GM21360 (cell line): Measurements from ENCODE around the gene TMEM200C.
"Not testable (repeated sequence)": the region's sequence is repeated elsewhere in the genome, so short reads cannot be mapped to it uniquely, and the experiment has no call there.

Experiments used
- ATAC-seq: cut with Tn5 transposase; IDR thresholded peaks from one replicate; pipeline ENCODE4 v1.9.1; 2021; ENCODE audit warnings: mild to moderate bottlenecking, moderate library complexity; ENCODE audit not compliant: unreplicated experiment

TMEM200C gene

DNA sequence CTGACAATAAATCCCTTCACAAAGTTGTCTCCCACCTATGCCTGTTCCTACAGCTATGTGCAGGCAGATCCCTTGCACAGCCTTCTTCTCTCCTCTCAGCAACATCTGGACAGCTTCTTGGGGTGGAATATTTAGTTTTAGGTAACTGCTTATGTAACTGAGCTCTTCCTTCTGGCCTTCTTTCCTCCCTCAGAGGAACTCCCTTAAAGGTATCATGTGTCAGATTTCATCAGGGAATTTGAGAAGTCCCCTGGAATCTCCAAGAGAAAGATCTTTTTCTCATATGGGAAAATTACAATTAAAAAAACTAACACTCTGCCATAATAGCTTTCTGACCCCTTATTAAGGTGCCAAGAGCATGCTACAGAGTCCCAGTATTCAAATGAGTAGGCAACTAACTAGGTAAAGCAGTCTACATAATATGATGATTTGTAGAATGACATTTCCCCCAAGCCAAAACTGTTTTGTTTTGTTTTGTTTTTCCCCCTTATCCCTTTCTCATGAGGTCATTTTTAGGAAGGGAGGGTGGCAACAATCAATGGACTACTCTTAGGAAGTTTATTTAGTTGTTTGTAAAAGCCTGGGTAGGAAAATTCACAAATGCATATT lies 2.4 kb downstream of the TMEM200C start:
- no peak for ATAC-seq

DNA sequence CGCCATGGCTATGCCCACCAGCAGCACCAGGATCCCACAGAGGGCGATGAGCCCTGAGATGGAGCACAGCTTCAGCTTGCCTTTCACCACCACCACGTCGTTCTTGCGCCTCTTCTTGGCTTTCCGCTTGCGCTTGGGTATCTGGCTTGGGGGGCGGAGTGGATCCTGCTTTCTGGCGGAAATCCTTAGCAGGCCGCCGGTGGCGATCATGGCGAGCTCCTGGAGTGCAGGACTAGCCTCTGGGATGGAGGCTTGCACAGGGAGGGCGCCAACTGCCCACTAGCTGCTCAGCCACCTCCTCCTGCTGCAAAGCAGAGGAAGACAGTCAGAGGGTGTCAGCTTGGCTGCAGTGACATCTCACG lies 3.5 kb downstream of the TMEM200C start:
- ATAC-seq, result no peak

GRCh38 chr18:5891184-5891853 lies 4.0 kb downstream of the TMEM200C start:
- ATAC-seq, result no peak

GRCh38 chr18:5890331-5891183 lies 4.8 kb downstream of the TMEM200C start:
- ATAC-seq, result peak; percentile 83

- no peak for ATAC-seq
These were observed 10.0 kb downstream of the TMEM200C start for GRCh38 chr18:5885361-5885760.

DNA sequence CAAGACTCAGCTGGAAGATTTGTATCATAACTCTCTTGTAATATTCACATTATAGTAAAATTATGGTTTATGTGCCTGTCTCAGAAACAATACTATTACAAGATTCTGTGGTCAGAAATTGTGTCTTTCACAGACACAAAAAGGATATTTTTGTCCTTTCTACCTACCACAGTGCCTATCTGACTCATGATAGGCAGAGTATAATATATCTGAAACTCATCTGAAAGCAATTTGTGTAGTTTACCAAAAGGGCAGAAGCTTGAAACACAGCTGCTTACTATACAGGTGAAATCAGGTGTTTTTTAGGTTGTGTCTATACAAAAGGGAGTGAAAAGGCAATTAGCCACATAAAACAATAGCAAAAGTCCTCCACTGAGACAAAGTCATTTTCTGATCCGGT lies 10.9 kb downstream of the TMEM200C start:
- no peak for ATAC-seq

DNA sequence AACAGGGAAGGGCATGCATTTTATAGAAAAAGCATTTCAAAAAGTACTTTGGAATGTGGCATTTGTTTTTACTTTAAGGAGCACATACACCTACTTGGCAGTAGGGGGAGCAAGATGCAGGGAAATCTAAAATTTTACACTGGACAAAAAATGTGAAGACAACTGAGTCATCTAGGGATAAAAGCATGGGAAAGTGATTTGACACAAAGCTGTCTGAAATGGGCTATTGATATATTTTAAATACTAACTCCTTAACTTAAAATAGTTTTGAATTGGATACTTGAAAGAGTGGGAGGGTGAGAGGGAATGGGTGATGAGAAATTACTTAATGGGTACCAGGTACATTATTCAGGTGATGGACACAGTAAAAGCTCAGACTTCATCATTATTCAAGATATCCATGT lies 15.8 kb downstream of the TMEM200C start:
- ATAC-seq, result no peak

DNA sequence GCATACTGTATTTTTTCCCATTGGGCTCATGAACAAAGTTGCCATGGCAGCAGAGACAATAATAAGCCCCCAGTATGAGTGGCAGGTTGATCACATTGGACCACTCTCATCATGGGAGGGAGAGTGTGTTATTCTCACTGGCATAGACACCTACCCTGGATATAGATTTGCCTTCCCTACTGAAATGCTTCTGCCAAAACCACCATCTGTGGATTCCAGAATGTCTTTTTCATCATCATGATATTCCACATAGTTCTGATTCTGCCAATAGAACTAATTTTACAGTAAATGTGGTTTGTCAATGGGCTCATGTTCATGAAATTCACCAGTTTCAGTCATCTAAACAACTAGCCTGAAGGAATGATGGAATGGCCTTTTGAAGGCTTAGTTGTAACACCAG lies 18.4 kb downstream of the TMEM200C start:
- ATAC-seq, result no peak

- ATAC-seq, result no peak
These were observed 21.0 kb downstream of the TMEM200C start for GRCh38 chr18:5874336-5874735.

GRCh38 chr18:5872886-5873285 lies 22.4 kb downstream of the TMEM200C start:
- ATAC-seq, result no peak

GRCh38 chr18:5871426-5871825 lies 23.9 kb downstream of the TMEM200C start:
- no peak for ATAC-seq

DNA sequence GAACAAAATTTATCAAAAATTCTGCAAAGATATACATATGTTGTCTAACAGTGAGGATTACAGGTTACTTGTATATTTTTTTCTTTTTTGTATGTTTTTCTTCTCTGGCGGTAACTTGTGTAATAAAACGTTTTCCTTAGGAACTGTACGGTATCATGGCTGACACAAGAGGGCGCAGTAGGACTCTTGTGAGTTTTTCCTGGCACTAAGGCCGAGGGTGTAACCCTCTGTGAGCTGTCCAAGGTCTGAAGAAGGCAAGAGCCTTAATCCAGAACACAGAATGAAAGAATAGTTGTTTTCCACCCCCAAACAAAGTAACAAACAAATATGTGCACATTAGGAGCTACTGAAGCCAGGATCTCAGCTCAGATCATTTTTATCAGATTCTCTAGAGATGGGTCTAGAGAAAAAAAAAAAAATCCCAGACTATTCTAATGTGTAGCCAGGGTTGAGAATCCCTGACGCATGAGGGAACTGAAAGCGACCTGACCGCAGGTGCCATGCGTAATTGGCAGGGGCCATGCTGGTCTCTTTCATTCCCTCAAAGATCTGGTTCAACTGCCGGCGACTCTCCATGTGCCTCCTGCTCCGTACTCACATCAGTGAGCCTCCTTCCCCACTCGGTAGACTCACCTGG lies 27.0 kb downstream of the TMEM200C start:
- ATAC-seq, result peak; percentile 95

DNA sequence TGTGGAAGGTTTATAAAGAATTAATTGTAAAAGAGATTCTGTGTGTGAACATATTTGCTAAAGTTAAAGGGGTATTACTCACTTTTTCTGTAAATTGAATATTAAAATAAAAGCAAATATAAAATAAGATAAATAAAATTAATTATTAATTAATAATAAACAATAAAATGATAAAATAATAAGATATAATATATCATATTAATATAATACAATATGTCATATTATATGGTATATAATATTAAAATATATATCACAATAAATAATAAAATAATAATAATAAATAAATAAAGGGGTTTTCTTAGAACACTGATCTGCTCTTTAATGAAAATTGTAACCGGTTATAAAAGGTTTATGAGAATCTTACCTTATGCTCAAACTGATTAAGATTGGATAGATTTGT lies 29.8 kb downstream of the TMEM200C start:
- ATAC-seq, result no peak

GRCh38 chr18:5862127-5862526 lies 33.2 kb downstream of the TMEM200C start:
- ATAC-seq, result not testable (repeated sequence)

DNA sequence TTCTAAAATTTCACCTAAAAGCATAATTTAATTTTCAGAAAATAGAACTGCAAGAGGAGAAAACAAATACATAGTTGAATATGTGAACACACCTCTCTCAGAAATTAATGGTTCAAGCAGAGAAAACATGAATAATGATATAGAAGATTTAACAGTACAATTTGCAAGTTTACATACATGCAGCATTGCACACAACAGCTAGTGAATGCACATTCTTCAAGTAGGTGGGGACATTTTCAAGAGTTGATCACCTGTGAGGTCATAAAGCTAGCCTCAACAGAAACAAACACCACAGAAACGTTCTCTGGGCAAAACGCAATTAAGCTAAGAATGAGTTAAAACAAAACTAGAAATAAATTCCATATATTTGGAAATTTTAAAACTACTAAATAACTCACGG lies 38.1 kb downstream of the TMEM200C start:
- no peak for ATAC-seq

GRCh38 chr18:5853253-5853652 lies 42.1 kb downstream of the TMEM200C start:
- ATAC-seq, result no peak

GRCh38 chr18:5851998-5852397 lies 43.3 kb downstream of the TMEM200C start:
- ATAC-seq, result no peak

DNA sequence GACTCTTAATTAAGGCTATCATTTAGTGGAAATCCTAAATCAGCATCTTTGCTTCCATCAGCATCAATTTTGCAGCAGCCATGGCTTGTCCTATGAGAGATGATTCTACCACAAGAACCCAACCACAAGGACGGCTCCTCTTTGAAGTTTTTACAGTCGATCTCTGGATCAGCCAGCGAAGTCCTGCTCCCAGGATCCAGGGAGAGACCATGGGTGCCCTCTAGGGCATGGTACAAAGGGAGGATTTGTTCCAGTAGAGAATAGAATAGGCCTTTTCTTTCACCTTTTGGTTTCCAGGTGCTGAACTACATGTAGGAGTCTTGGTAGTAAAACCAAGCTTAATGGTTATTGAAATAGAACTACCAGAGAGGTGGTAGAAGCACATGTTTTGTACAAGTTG lies 52.7 kb downstream of the TMEM200C start:
- no peak for ATAC-seq

- no peak for ATAC-seq
These were observed 53.8 kb downstream of the TMEM200C start for GRCh38 chr18:5841518-5841917.

- no peak for ATAC-seq
These were observed 54.8 kb downstream of the TMEM200C start for GRCh38 chr18:5840547-5840946.

- ATAC-seq, result no peak
These were observed 55.3 kb downstream of the TMEM200C start for GRCh38 chr18:5840025-5840424.

DNA sequence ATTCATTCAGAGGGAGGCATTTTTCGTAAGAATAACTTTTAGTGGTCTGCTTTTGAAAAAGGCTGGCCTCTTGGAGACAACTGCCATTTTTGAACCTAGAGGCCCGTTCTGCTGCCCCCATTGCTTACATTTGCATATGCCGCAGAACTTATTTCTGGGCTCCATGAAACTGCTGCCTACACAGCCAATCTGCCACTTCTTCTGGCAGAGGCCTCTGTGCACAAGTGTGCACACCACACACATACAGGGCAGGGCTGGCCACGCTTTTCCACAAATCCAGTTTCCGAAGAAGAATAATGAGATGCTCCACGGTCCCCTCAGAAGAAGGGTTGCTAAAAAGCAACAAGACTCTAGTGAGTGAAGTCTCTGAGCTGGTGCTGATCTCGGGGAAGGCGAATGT lies 56.2 kb downstream of the TMEM200C start:
- no peak for ATAC-seq
